ENCODE results near the gene HELB. TPM values are rescaled to one million over a fixed set of nuclear protein-coding genes. Genes with fewer than 3 reads are reported as not detected.

The HELB gene
- total RNA-seq, 1 experiment from 2014 or later = 9.3 TPM

DNA sequence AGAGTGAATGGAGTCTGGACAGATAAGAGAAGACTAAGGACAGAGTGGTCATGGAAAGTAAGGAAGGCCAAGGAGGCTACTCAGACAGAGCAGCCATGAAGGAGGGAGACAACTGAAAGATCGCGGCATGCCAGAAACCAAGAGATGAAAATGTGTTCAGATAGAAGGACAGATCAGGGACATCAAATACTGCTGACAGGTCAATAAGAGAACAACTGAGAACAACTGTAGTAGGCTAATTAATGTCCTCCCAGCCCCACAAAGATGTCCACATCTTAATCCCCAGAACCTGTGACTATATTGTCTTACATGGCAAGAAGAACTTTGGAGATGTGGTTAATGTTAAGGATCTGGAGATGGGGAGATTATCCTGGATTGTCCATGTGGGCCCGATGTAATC, 15.0 kb upstream of the HELB start:
- Histone ChIP-seq H3K4me2 (ENCODE audit: low read length) (no peak overlapping the region), H3K4me1 (ENCODE audit: control insufficient read depth in 1 of 2, insufficient read depth in 2 of 2, low read length in 2 of 2) (no peaks in the 10 kb centered on the region), H3K36me3 (ENCODE audit: control insufficient read depth in 1 of 2, insufficient read depth in 2 of 2, low read length in 2 of 2) (no peaks in the 10 kb centered on the region), H3K9me3 (ENCODE audit: control insufficient read depth in 1 of 2, insufficient read depth in 1 of 2, low read depth in 1 of 2, low read length in 2 of 2) (no peaks in the 10 kb centered on the region), H3K27me3 (ENCODE audit: insufficient read depth, low read length) (no peaks in the 10 kb centered on the region), H3K4me3 (replicated peaks in 1 of 2; ENCODE audit: low read depth in 1 of 2, low read length in 2 of 2) (no peak overlapping the region), H2AFZ (ENCODE audit: low read depth, low read length, poor library complexity, severe bottlenecking) (no peak overlapping the region), H3K9me2 (ENCODE audit: insufficient read depth) (no peaks in the 10 kb centered on the region), H3K9ac (ENCODE audit: low read length) (no peak overlapping the region), H3K27ac (ENCODE audit: low read depth, low read length) (no peak overlapping the region), H3K79me2 (ENCODE audit: insufficient read depth, low read length) (no peaks in the 10 kb centered on the region), H4K20me1 (ENCODE audit: insufficient read depth) (no peaks in the 10 kb centered on the region)
- TF ChIP-seq CEBPB (IDR thresholded peaks at IDR 0.05; ENCODE audit: low read depth) = no peak
- no peak for ATAC-seq
- BruUV-seq (replicated peaks) = no TSS peak
- intact Hi-C loops (cut with micrococcal nuclease) = no loop called here
- RAD21 ChIA-PET (ENCODE audit: low non-redundant PET in 1 of 2, low total read pairs in 2 of 2, uncharacterized antibody in 2 of 2, unreplicated experiment in 2 of 2) = no interaction called here
- DNase-seq (ENCODE audit: low read depth, low spot score) = no peak
- POLR2A ChIA-PET = no interaction called here
- CTCF ChIA-PET = no interaction called here

DNA sequence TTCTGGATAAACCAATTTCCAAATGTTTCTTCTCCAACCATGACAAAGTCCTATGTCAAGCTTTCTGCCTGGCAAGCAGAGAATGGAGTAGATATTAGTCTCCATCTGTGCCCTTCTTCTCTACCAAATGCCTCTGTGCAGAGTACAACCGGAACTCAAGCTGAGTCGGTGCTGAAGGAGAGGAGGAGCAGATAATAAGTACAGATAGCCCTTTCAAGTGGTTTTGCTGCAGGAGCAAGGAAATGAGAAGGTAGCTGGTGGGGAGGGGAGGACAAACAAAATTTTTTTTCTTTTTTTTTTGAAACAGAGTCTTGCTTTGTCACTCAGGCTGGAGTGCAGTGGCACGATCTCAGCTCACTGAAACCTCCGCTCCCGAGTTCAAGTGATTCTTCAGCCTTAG, 14.2 kb upstream of the HELB start:
- Histone ChIP-seq H3K9me3 (ENCODE audit: control insufficient read depth in 1 of 2, insufficient read depth in 1 of 2, low read depth in 1 of 2, low read length in 2 of 2) (no peaks in the 10 kb centered on the region), H3K4me2 (ENCODE audit: low read length) (no peak overlapping the region), H2AFZ (ENCODE audit: low read depth, low read length, poor library complexity, severe bottlenecking) (no peak overlapping the region), H4K20me1 (ENCODE audit: insufficient read depth) (no peaks in the 10 kb centered on the region), H3K4me1 (ENCODE audit: control insufficient read depth in 1 of 2, insufficient read depth in 2 of 2, low read length in 2 of 2) (no peaks in the 10 kb centered on the region), H3K36me3 (ENCODE audit: control insufficient read depth in 1 of 2, insufficient read depth in 2 of 2, low read length in 2 of 2) (no peaks in the 10 kb centered on the region), H3K9ac (ENCODE audit: low read length) (no peak overlapping the region), H3K9me2 (ENCODE audit: insufficient read depth) (no peaks in the 10 kb centered on the region), H3K4me3 (replicated peaks in 1 of 2; ENCODE audit: low read depth in 1 of 2, low read length in 2 of 2) (no peak overlapping the region), H3K27me3 (ENCODE audit: insufficient read depth, low read length) (no peaks in the 10 kb centered on the region), H3K27ac (ENCODE audit: low read depth, low read length) (no peak overlapping the region), H3K79me2 (ENCODE audit: insufficient read depth, low read length) (no peaks in the 10 kb centered on the region)
- DNase-seq (ENCODE audit: low read depth, low spot score) = no peak
- ChIA-PET POLR2A (no interaction called here), RAD21 (ENCODE audit: low non-redundant PET in 1 of 2, low total read pairs in 2 of 2, uncharacterized antibody in 2 of 2, unreplicated experiment in 2 of 2) (no interaction called here), CTCF (no interaction called here)
- no TSS peak for BruUV-seq (replicated peaks)
- ATAC-seq = no peak
- TF ChIP-seq EZH2 (IDR thresholded peaks at IDR 0.05) (no peak), RAD21 (IDR thresholded peaks at IDR 0.05; ENCODE audit: low read depth) (no peak), SRF (IDR thresholded peaks at IDR 0.05; ENCODE audit: low read depth) (no peak), ZNF274 (IDR thresholded peaks at IDR 0.05; ENCODE audit: low read depth, low read length) (no peak), POLR2A (IDR thresholded peaks at IDR 0.05; ENCODE audit: borderline replicate concordance, extremely low read depth, insufficient read depth, insufficient read length) (no peak), SP1 (IDR thresholded peaks at IDR 0.05; ENCODE audit: low read depth) (no peak), CBX3 (IDR thresholded peaks at IDR 0.05; ENCODE audit: low read depth) (no peak), CEBPB (IDR thresholded peaks at IDR 0.05; ENCODE audit: low read depth) (no peak)
- TF ChIP-seq, protein P1, sequence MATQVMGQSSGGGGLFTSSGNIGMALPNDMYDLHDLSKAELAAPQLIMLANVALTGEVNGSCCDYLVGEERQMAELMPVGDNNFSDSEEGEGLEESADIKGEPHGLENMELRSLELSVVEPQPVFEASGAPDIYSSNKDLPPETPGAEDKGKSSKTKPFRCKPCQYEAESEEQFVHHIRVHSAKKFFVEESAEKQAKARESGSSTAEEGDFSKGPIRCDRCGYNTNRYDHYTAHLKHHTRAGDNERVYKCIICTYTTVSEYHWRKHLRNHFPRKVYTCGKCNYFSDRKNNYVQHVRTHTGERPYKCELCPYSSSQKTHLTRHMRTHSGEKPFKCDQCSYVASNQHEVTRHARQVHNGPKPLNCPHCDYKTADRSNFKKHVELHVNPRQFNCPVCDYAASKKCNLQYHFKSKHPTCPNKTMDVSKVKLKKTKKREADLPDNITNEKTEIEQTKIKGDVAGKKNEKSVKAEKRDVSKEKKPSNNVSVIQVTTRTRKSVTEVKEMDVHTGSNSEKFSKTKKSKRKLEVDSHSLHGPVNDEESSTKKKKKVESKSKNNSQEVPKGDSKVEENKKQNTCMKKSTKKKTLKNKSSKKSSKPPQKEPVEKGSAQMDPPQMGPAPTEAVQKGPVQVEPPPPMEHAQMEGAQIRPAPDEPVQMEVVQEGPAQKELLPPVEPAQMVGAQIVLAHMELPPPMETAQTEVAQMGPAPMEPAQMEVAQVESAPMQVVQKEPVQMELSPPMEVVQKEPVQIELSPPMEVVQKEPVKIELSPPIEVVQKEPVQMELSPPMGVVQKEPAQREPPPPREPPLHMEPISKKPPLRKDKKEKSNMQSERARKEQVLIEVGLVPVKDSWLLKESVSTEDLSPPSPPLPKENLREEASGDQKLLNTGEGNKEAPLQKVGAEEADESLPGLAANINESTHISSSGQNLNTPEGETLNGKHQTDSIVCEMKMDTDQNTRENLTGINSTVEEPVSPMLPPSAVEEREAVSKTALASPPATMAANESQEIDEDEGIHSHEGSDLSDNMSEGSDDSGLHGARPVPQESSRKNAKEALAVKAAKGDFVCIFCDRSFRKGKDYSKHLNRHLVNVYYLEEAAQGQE (IDR thresholded peaks at IDR 0.05; ENCODE audit: low read depth) = no peak
- TF ChIP-seq, protein P2, sequence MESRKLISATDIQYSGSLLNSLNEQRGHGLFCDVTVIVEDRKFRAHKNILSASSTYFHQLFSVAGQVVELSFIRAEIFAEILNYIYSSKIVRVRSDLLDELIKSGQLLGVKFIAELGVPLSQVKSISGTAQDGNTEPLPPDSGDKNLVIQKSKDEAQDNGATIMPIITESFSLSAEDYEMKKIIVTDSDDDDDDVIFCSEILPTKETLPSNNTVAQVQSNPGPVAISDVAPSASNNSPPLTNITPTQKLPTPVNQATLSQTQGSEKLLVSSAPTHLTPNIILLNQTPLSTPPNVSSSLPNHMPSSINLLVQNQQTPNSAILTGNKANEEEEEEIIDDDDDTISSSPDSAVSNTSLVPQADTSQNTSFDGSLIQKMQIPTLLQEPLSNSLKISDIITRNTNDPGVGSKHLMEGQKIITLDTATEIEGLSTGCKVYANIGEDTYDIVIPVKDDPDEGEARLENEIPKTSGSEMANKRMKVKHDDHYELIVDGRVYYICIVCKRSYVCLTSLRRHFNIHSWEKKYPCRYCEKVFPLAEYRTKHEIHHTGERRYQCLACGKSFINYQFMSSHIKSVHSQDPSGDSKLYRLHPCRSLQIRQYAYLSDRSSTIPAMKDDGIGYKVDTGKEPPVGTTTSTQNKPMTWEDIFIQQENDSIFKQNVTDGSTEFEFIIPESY (IDR thresholded peaks at IDR 0.05; ENCODE audit: extremely low read depth, insufficient replicate concordance, low read length) = no peak
- TF ChIP-seq, protein P3, sequence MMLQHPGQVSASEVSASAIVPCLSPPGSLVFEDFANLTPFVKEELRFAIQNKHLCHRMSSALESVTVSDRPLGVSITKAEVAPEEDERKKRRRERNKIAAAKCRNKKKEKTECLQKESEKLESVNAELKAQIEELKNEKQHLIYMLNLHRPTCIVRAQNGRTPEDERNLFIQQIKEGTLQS (IDR thresholded peaks at IDR 0.05) = no peak
- intact Hi-C loops (cut with micrococcal nuclease) = no loop called here

Measured in HCT116 (cell line).